Prostate gland (tissue), 2 donors: Measurements from ENCODE around the gene SIX6.

Source experiments
- CTCF ChIP-seq, 4 experiments: fragments of 200-600 bp in 2 of 4; fragments of 450-650 bp in 2 of 4; sonication (generic) in 2 of 4; IDR thresholded peaks; 1 replicate in 3 of 4; 2 replicates in 1 of 4; pipeline ENCODE4 v1.5.1; 2016 to 2019; ENCODE audit warnings: antibody characterized with exemption in 4 of 4, mild to moderate bottlenecking in 2 of 4, moderate library complexity in 2 of 4
- POLR2A ChIP-seq: fragments of 450-650 bp; IDR thresholded peaks from one replicate; pipeline ENCODE4 v1.6.1; 2016; ENCODE audit warnings: antibody characterized with exemption, mild to moderate bottlenecking
- POLR2AphosphoS5 ChIP-seq: sonication (generic); formaldehyde crosslinking; IDR thresholded peaks from one replicate; pipeline ENCODE4 v1.6.1; 2017; ENCODE audit warnings: antibody characterized with exemption

GRCh38 chr14:60485598-60486251, 23.2 kb upstream of the SIX6 start, which contains the start of gene C14orf39:
- TF ChIP-seq POLR2A, result no peak
- no peak for TF ChIP-seq CTCF (IDR thresholded peaks at IDR 0.05)
- TF ChIP-seq POLR2AphosphoS5, result no peak
